B cell (primary cell): ENCODE results near the gene STX18. TPM values are rescaled to one million over a fixed set of nuclear protein-coding genes. Genes with fewer than 3 reads are reported as not detected.

Experiments used
- ATAC-seq: fragments of 200-7000 bp; cut with Tn5 transposase; one replicate; pipeline ENCODE4 v1.10.0; 2021; ENCODE audit warnings: low read depth, mild to moderate bottlenecking, moderate number of reproducible peaks, moderate library complexity
- CTCF ChIA-PET: fragments of 350-600 bp; sonication (Branson Sonifier 250); formaldehyde crosslinking; loops from one replicate; lab custom pipeline; 2021; ENCODE audit warnings: antibody characterized with exemption, inconsistent platforms; lab: Charles Lee
- POLR2A ChIA-PET: fragments of 350-600 bp; sonication (Branson Sonifier 250); formaldehyde crosslinking; loops from one replicate; lab custom pipeline; 2021; ENCODE audit warnings: antibody characterized with exemption; lab: Charles Lee
- DNase-seq: peaks from one replicate; pipeline ENCODE4 v3.0.0; 2013
- H2AFZ ChIP-seq: 2 replicates; pipeline ENCODE4 v1.6.1; 2012; ENCODE audit warnings: mild to moderate bottlenecking, low read depth, low read length; ENCODE audit not compliant: insufficient read depth, poor library complexity, severe bottlenecking
- H3K27ac ChIP-seq, 2 donors: 1 replicate in 1 of 2; 2 replicates in 1 of 2; pipeline ENCODE4 v1.5.1; 2012 to 2013; ENCODE audit warnings: low read length in 2 of 2, mild to moderate bottlenecking in 2 of 2, moderate library complexity in 1 of 2
- H3K27me3 ChIP-seq, 4 experiments: fragments of 200-600 bp in 1 of 4; sonication (generic) in 1 of 4; replicated peaks in 1 of 4; 1 replicate in 2 of 4; 2 replicates in 2 of 4; pipeline versions ENCODE4 v1.6.1 to v1.7.0; 2013 to 2016; ENCODE audit warnings: low read length in 3 of 4, mild to moderate bottlenecking in 2 of 4, mixed read lengths in 1 of 4, moderate library complexity in 1 of 4; ENCODE audit not compliant: insufficient read depth in 4 of 4, control insufficient read depth in 3 of 4; ENCODE audit errors: control extremely low read depth in 1 of 4
- H3K36me3 ChIP-seq, 2 experiments: replicated peaks in 1 of 2; 1 replicate in 1 of 2; 2 replicates in 1 of 2; pipeline versions ENCODE4 v1.6.1 to v1.7.1; 2013; ENCODE audit warnings: low read length in 1 of 2; ENCODE audit not compliant: insufficient read depth in 2 of 2, control insufficient read depth in 1 of 2; ENCODE audit errors: control extremely low read depth in 1 of 2, extremely low read depth in 1 of 2
- H3K4me1 ChIP-seq, 2 donors: fragments of 200-600 bp in 1 of 2; sonication (generic) in 1 of 2; 1 replicate in 1 of 2; 2 replicates in 1 of 2; pipeline versions ENCODE4 v1.5.1 to v1.6.1; 2013 to 2017; ENCODE audit warnings: low read length in 2 of 2; ENCODE audit not compliant: control insufficient read depth in 2 of 2, insufficient read depth in 2 of 2
- H3K4me2 ChIP-seq: replicated peaks from 2 replicates; pipeline ENCODE3; 2012; ENCODE audit warnings: mild to moderate bottlenecking, low read depth, low read length; ENCODE audit not compliant: poor library complexity, severe bottlenecking
- H3K4me3 ChIP-seq, 5 experiments: fragments of 200-600 bp in 1 of 5; sonication (generic) in 1 of 5; 1 replicate in 3 of 5; 2 replicates in 2 of 5; pipeline versions ENCODE4 v1.5.1 to v1.7.0; 2011 to 2016; ENCODE audit warnings: low read length in 4 of 5, mild to moderate bottlenecking in 4 of 5, low read depth in 2 of 5, control low read depth in 1 of 5, moderate library complexity in 1 of 5; ENCODE audit not compliant: insufficient read depth in 1 of 5; ENCODE audit errors: control extremely low read depth in 1 of 5, extremely low read depth in 1 of 5
- H3K79me2 ChIP-seq: fragments of 200-600 bp; sonication (generic); one replicate; pipeline ENCODE4 v1.6.0; 2016; ENCODE audit warnings: low read length; ENCODE audit not compliant: control insufficient read depth, insufficient read depth
- H3K9ac ChIP-seq: fragments of 200-600 bp; sonication (generic); 2 replicates; pipeline ENCODE4 v1.6.1; 2017; ENCODE audit warnings: mild to moderate bottlenecking, low read length, moderate library complexity
- H3K9me3 ChIP-seq, 3 donors: one replicate each; pipeline versions ENCODE4 v1.6.1 to v1.7.1; 2013; ENCODE audit warnings: low read length in 2 of 3; ENCODE audit not compliant: control insufficient read depth in 2 of 3, insufficient read depth in 1 of 3; ENCODE audit errors: control extremely low read depth in 1 of 3
- H4K20me1 ChIP-seq: 2 replicates; pipeline ENCODE4 v1.6.0; 2012; ENCODE audit warnings: mild to moderate bottlenecking, low read length; ENCODE audit not compliant: insufficient read depth, control insufficient read depth, poor library complexity, severe bottlenecking
- H3K27ac Mint-ChIP-seq: one replicate; pipeline ENCODE4 v1.8.0; 2021; ENCODE audit warnings: mixed read lengths
- H3K27me3 Mint-ChIP-seq: one replicate; pipeline ENCODE4 v1.8.0; 2021; ENCODE audit warnings: mixed read lengths
- H3K4me1 Mint-ChIP-seq: one replicate; pipeline ENCODE4 v1.8.0; 2021; ENCODE audit warnings: mixed read lengths
- H3K4me3 Mint-ChIP-seq: one replicate; pipeline ENCODE4 v1.8.0; 2021; ENCODE audit warnings: mixed read lengths
- H3K9me3 Mint-ChIP-seq: one replicate; pipeline ENCODE4 v1.8.0; 2022; ENCODE audit warnings: mixed read lengths; ENCODE audit not compliant: insufficient read depth
- CTCF ChIP-seq: fragments of 200-600 bp; IDR thresholded peaks from one replicate; pipeline ENCODE4 v1.8.0; 2022; ENCODE audit warnings: antibody characterized with exemption, mild to moderate bottlenecking
- EZH2 ChIP-seq: IDR thresholded peaks from 2 replicates; pipeline ENCODE4 v1.6.1; 2012; ENCODE audit warnings: borderline replicate concordance, low read depth, mild to moderate bottlenecking, moderate library complexity, low read length; ENCODE audit not compliant: insufficient read depth, poor library complexity, severe bottlenecking
- WGBS: methylation state at CpG from one replicate; pipeline ENCODE4 v1.1.5; 2013; ENCODE audit warnings: missing lambda C conversion rate; ENCODE audit not compliant: insufficient coverage; 5-methylcytosine and 5-hydroxymethylcytosine counted together
- intact Hi-C: fragments of 100-400 bp; cut with micrococcal nuclease; formaldehyde crosslinking; loops from one replicate; pipeline ENCODE4 v1.10.0; 2022
- polyA plus RNA-seq: library from polyadenylated mRNA; depleted of rRNA; stranded (reverse); fragments of >200 nt; gene quantifications from 2 replicates; pipeline ENCODE4 v1.2.3, GENCODE V29; 2012
- total RNA-seq, 2 donors: library from RNA; stranded (reverse); fragments of 120-200 nt in 1 of 2; gene quantifications; 1 replicate in 1 of 2; 2 replicates in 1 of 2; pipeline versions ENCODE4 v1.2.3 to v1.2.4, GENCODE V29; 2013 to 2022

Gene STX18
- total and polyA plus RNA-seq, 2 donors (not counting 1 experiment from before 2014, with no cell fraction given): 20.3 to 33.6 TPM

- H3K27me3 Mint-ChIP-seq: peaks cover 14% of the 10 kb centered on the region
Measured at GRCh38 chr4:4402966-4403365, 138.9 kb downstream of the STX18 start.

DNA sequence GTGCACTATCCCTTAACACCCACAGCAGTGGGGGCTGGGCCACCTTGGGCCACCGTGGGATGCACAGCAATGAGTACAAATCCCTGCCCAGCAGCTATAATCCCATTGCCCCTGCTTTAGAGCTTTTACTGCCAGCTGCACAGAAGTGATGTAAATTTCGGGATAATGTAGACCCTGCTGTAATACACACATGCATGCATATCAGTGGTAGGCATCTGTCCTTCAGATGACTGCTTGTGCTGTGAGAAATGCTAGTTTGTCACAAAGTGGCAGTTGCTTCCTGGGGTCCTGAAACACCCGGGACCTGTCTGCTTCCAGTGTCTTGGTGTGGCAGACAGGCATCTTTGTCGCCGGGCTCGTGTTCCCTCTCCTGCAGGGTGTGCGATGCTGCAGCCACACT is 140.8 kb downstream of the STX18 start:
- H3K27ac ChIP-seq: no peak overlapping the region
- no peak for TF ChIP-seq EZH2
- TF ChIP-seq CTCF: no peak
- ATAC-seq (no peak), DNase-seq (no peak)
- POLR2A ChIA-PET: no interaction called here
- H4K20me1 ChIP-seq: no peaks in the 10 kb centered on the region
- Mint-ChIP-seq H3K4me1 (peaks cover 2% of the 10 kb centered on the region), H3K4me3 (no peak overlapping the region), H3K9me3 (no peaks in the 10 kb centered on the region), H3K27me3 (peaks cover 14% of the 10 kb centered on the region), H3K27ac (no peak overlapping the region)
- intact Hi-C loops: no loop called here
- H3K4me3 ChIP-seq: no peak overlapping the region
- no peaks in the 10 kb centered on the region for H3K79me2 ChIP-seq
- H3K9ac ChIP-seq: no peak overlapping the region
- CTCF ChIA-PET: no interaction called here
- H3K36me3 ChIP-seq: no peaks in the 10 kb centered on the region
- no peak overlapping the region for H3K4me2 ChIP-seq
- H2AFZ ChIP-seq: no peak overlapping the region
- peaks cover 0 to 12% (median 0%) of the 10 kb centered on the region in 3 donors for H3K9me3 ChIP-seq
- peaks cover 0 to 7% of the 10 kb centered on the region in 2 donors for H3K4me1 ChIP-seq
- 74% methylated on average over 6 of the region's 7 CpGs for WGBS
- H3K27me3 ChIP-seq: peaks cover 0 to 16% (median 0%) of the 10 kb centered on the region in 4 experiments

More at GRCh38 chr4:4402966-4403365, 138.9 kb downstream of the STX18 start:
- ChIA-PET CTCF (no interaction called here), POLR2A (no interaction called here)
- DNase-seq (no peak), ATAC-seq (no peak)
- H3K27me3 ChIP-seq: peaks cover 0 to 10% (median 0%) of the 10 kb centered on the region in 4 experiments
- no peaks in the 10 kb centered on the region for H3K4me1 Mint-ChIP-seq
- 81% methylated on average over 6 of the region's 13 CpGs for WGBS
- H3K9ac ChIP-seq: no peak overlapping the region
- H2AFZ ChIP-seq: no peak overlapping the region
- TF ChIP-seq EZH2: no peak
- no peak for TF ChIP-seq CTCF
- H3K4me1 ChIP-seq: no peaks in the 10 kb centered on the region
- no peaks in the 10 kb centered on the region for H4K20me1 ChIP-seq
- no peak overlapping the region for H3K4me3 ChIP-seq
- no peak overlapping the region for H3K27ac ChIP-seq
- no peak overlapping the region for H3K4me3 Mint-ChIP-seq
- H3K36me3 ChIP-seq: no peaks in the 10 kb centered on the region
- H3K79me2 ChIP-seq: no peaks in the 10 kb centered on the region
- H3K9me3 Mint-ChIP-seq: no peaks in the 10 kb centered on the region
- no peaks in the 10 kb centered on the region for H3K9me3 ChIP-seq
- no peak overlapping the region for H3K27ac Mint-ChIP-seq
- no peak overlapping the region for H3K4me2 ChIP-seq
- intact Hi-C loops: no loop called here
